ENCODE results near the gene SEMA4D.

Gene SEMA4D

GRCh38 chr9:89427621-89428221 is 70.2 kb downstream of the SEMA4D start:
- no peak for DNase-seq

- peak; percentile 69 for DNase-seq
These were observed 71.4 kb downstream of the SEMA4D start for GRCh38 chr9:89426384-89426961.

- peak; percentile 77 for DNase-seq
These were observed 72.0 kb downstream of the SEMA4D start for GRCh38 chr9:89425921-89426383.

- DNase-seq = no peak
These were observed 72.7 kb downstream of the SEMA4D start for GRCh38 chr9:89425024-89425805.

- no peak for DNase-seq
These were observed 75.5 kb downstream of the SEMA4D start for GRCh38 chr9:89422151-89422975.

GRCh38 chr9:89421595-89421994 is 76.3 kb downstream of the SEMA4D start:
- DNase-seq = no peak

- no peak for DNase-seq
These were observed 77.3 kb downstream of the SEMA4D start for GRCh38 chr9:89420397-89421178.

- no peak for DNase-seq
These were observed 77.9 kb downstream of the SEMA4D start for GRCh38 chr9:89419978-89420394.

- no peak for DNase-seq
These were observed 78.9 kb downstream of the SEMA4D start for GRCh38 chr9:89418882-89419640.

- no peak for DNase-seq
These were observed 79.5 kb downstream of the SEMA4D start for GRCh38 chr9:89418474-89418845.

GRCh38 chr9:89417832-89418473 is 80.0 kb downstream of the SEMA4D start:
- no peak for DNase-seq

GRCh38 chr9:89414670-89415324 is 83.1 kb downstream of the SEMA4D start:
- DNase-seq = no peak

GRCh38 chr9:89413963-89414638 is 83.8 kb downstream of the SEMA4D start:
- DNase-seq = peak; percentile 52

GRCh38 chr9:89412951-89413350 is 85.0 kb downstream of the SEMA4D start:
- no peak for DNase-seq

- no peak for DNase-seq
These were observed 85.4 kb downstream of the SEMA4D start for GRCh38 chr9:89412541-89412940.

- DNase-seq = no peak
These were observed 86.2 kb downstream of the SEMA4D start for GRCh38 chr9:89411759-89412158.

- no peak for DNase-seq
These were observed 87.1 kb downstream of the SEMA4D start for GRCh38 chr9:89410641-89411350.

- no peak for DNase-seq
These were observed 87.9 kb downstream of the SEMA4D start for GRCh38 chr9:89410022-89410421.

- no peak for DNase-seq
These were observed 88.4 kb downstream of the SEMA4D start for GRCh38 chr9:89409466-89409865.

Measured in femur (tissue), 1 donor.